Upper lobe of left lung (tissue), 4 donors: ENCODE results near the gene AVPI1.

ENCODE experiments used
- POLR2A ChIP-seq, 4 donors: fragments of 450-650 bp; IDR thresholded peaks; one replicate each; pipeline ENCODE4 v1.5.1; 2016 to 2017; ENCODE audit warnings: antibody characterized with exemption in 4 of 4, mild to moderate bottlenecking in 2 of 4
- POLR2AphosphoS5 ChIP-seq, 2 donors: sonication (generic); formaldehyde crosslinking; IDR thresholded peaks; one replicate each; pipeline ENCODE4 v1.5.1; 2017; ENCODE audit warnings: antibody characterized with exemption in 2 of 2
- TF ChIP-seq, protein P1 (sequence below), 6 experiments: fragments of 450-650 bp in 4 of 6; fragments of 200-600 bp in 2 of 6; sonication (generic) in 2 of 6; IDR thresholded peaks; one replicate each; pipeline ENCODE4 v1.5.1; 2016 to 2019; ENCODE audit warnings: antibody characterized with exemption in 6 of 6

- TF ChIP-seq, protein P1, sequence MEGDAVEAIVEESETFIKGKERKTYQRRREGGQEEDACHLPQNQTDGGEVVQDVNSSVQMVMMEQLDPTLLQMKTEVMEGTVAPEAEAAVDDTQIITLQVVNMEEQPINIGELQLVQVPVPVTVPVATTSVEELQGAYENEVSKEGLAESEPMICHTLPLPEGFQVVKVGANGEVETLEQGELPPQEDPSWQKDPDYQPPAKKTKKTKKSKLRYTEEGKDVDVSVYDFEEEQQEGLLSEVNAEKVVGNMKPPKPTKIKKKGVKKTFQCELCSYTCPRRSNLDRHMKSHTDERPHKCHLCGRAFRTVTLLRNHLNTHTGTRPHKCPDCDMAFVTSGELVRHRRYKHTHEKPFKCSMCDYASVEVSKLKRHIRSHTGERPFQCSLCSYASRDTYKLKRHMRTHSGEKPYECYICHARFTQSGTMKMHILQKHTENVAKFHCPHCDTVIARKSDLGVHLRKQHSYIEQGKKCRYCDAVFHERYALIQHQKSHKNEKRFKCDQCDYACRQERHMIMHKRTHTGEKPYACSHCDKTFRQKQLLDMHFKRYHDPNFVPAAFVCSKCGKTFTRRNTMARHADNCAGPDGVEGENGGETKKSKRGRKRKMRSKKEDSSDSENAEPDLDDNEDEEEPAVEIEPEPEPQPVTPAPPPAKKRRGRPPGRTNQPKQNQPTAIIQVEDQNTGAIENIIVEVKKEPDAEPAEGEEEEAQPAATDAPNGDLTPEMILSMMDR (IDR thresholded peaks at IDR 0.05), result no peak
- no peak for TF ChIP-seq POLR2A (IDR thresholded peaks at IDR 0.05)
- no peak for TF ChIP-seq POLR2AphosphoS5 (IDR thresholded peaks at IDR 0.05)
Measured at GRCh38 chr10:97703398-97704067, 16.5 kb upstream of the AVPI1 start.
